ENCODE data around the gene DPH5.

DNA sequence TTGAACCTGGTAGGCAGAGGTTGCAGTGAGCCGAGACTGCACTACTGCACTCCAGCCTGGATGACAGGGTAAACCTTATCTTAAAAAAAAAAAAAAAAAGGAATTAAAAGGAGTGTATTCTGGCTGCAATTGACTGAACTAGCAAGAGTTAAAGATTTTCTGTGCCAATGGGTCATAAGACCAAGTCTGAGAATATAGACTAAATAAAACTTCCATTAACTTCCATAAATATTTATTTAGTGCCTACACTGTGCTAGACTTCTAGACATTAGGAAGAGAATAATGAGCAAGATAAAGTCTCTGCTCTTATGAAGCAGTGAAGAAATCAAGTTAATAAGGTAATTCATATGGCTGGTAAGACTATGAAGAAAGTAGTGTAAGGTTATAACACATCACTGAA, 27.2 kb downstream of the DPH5 start:
- no peak for TF ChIP-seq EZH2 (IDR thresholded peaks at IDR 0.05; ENCODE audit: insufficient read depth, poor library complexity, severe bottlenecking)
- no peak for TF ChIP-seq EZH2phosphoT487 (IDR thresholded peaks at IDR 0.05; ENCODE audit: insufficient read depth, low read depth)

All from GM23248 (cell line).